ENCODE data around the gene MPND. TPM values are rescaled to one million over a fixed set of nuclear protein-coding genes. Genes with fewer than 3 reads are reported as not detected.

MPND gene
- total and polyA plus RNA-seq, 2 of the 13 experiments (the other 11 are each of a cell fraction or from before 2014, with no cell fraction given): 10.8 to 15.8 TPM

DNA sequence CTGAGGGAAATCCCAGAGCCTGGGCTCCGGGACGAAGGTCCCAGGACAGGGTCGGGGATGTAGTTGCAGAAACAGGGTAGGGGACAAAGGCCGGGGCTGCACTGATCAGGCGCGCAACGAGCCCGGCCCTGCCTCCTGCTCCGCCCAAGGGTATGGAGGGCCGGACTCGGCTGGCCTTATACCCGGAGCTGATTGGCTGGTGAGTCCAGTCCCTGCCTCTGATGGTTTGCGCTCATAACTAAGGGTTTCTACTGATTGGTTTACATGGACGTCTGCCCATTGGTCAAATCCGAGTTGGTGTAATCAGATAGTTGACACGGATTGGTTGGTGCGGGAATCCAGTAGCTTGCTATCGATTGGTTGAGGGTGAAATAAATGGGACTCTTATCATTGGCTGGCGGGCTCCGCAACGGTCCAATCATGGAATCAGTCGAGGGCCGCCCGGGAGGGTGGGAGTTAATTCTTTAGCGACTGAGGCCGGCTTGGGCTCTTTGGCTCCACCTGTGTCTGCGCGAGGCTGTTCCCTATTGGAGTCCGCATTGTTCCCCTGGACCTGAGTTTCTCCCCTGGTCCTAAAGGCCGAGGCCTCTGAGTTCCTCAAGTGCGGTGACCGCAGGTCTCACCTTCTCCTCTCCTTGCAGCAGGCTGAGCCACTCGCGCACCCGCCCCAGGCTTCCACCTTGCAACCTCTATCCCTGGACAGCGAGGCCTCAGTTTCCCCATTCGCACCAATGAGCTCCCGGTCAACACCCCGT, 570 bp upstream of the MPND start (continued):
- TF ChIP-seq ZBTB21 (CRISPR knock-in tag; IDR thresholded peaks at IDR 0.05) (no peak), ZNF563 (CRISPR knock-in tag; IDR thresholded peaks at IDR 0.05) (no peak; the same call in 1 of the 2 replicates), SRSF4 (IDR thresholded peaks at IDR 0.05; ENCODE audit: low read depth, low read length, poor library complexity, severe bottlenecking) (no peak), ZNF235 (CRISPR knock-in tag; IDR thresholded peaks at IDR 0.05; ENCODE audit: borderline replicate concordance) (no peak), SIN3B (IDR thresholded peaks at IDR 0.05; ENCODE audit: low read length) (no peak), CBX5 (CRISPR knock-in tag; IDR thresholded peaks at IDR 0.05; ENCODE audit: borderline replicate concordance) (no peak), SIX1 (CRISPR knock-in tag; IDR thresholded peaks at IDR 0.05; ENCODE audit: borderline replicate concordance) (no peak), KDM4B (CRISPR knock-in tag; IDR thresholded peaks at IDR 0.05) (0 out of 2 replicates have a peak, but pooled peaks have one; percentile 26), ETV5 (CRISPR knock-in tag; IDR thresholded peaks at IDR 0.05; ENCODE audit: borderline replicate concordance) (peak; percentile 48; the same call in 1 of the 2 replicates), MTF1 (CRISPR knock-in tag; IDR thresholded peaks at IDR 0.05) (no peak), ASH2L (IDR thresholded peaks at IDR 0.05; ENCODE audit: insufficient read length, low read depth, low read length) (no peak), YY1 (IDR thresholded peaks at IDR 0.05; ENCODE audit: insufficient read depth, insufficient replicate concordance, low read depth, low read length) (peak; percentile 37), RXRA (CRISPR knock-in tag; IDR thresholded peaks at IDR 0.05) (peak; percentile 81), ZNF468 (CRISPR knock-in tag; IDR thresholded peaks at IDR 0.05) (no peak), ZNF446 (CRISPR knock-in tag; IDR thresholded peaks at IDR 0.05) (no peak), ZNF101 (CRISPR knock-in tag; IDR thresholded peaks at IDR 0.05; ENCODE audit: borderline replicate concordance, low read depth) (no peak), JUND (CRISPR knock-in tag; IDR thresholded peaks at IDR 0.05) (0 out of 2 replicates have a peak, but pooled peaks have one; percentile 20), SRSF9 (IDR thresholded peaks at IDR 0.05; ENCODE audit: borderline replicate concordance, insufficient read depth, low read depth, low read length, poor library complexity, severe bottlenecking) (no peak), SRSF1 (optimal IDR thresholded peaks at IDR 0.05; ENCODE audit: low read depth, low read length) (peak; percentile 59)
- TF ChIP-seq, protein P1, sequence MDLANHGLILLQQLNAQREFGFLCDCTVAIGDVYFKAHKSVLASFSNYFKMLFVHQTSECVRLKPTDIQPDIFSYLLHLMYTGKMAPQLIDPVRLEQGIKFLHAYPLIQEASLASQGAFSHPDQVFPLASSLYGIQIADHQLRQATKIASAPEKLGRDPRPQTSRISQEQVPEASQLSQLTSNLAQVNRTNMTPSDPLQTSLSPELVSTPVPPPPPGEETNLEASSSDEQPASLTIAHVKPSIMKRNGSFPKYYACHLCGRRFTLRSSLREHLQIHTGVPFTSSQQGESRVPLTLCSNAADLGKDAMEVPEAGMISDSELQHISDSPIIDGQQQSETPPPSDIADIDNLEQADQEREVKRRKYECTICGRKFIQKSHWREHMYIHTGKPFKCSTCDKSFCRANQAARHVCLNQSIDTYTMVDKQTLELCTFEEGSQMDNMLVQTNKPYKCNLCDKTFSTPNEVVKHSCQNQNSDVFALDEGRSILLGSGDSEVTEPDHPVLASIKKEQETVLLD (CRISPR knock-in tag; IDR thresholded peaks at IDR 0.05; ENCODE audit: low read depth): 0 out of 2 replicates have a peak, but pooled peaks have one; percentile 32
- TF ChIP-seq, protein P2, sequence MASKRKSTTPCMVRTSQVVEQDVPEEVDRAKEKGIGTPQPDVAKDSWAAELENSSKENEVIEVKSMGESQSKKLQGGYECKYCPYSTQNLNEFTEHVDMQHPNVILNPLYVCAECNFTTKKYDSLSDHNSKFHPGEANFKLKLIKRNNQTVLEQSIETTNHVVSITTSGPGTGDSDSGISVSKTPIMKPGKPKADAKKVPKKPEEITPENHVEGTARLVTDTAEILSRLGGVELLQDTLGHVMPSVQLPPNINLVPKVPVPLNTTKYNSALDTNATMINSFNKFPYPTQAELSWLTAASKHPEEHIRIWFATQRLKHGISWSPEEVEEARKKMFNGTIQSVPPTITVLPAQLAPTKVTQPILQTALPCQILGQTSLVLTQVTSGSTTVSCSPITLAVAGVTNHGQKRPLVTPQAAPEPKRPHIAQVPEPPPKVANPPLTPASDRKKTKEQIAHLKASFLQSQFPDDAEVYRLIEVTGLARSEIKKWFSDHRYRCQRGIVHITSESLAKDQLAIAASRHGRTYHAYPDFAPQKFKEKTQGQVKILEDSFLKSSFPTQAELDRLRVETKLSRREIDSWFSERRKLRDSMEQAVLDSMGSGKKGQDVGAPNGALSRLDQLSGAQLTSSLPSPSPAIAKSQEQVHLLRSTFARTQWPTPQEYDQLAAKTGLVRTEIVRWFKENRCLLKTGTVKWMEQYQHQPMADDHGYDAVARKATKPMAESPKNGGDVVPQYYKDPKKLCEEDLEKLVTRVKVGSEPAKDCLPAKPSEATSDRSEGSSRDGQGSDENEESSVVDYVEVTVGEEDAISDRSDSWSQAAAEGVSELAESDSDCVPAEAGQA (IDR thresholded peaks at IDR 0.05; ENCODE audit: low read depth): no peak
- TF ChIP-seq, protein P2 (CRISPR knock-in tag; IDR thresholded peaks at IDR 0.05; ENCODE audit: borderline replicate concordance): no peak; the same call in 1 of the 2 replicates
- TF ChIP-seq, protein P3, sequence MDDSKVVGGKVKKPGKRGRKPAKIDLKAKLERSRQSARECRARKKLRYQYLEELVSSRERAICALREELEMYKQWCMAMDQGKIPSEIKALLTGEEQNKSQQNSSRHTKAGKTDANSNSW (CRISPR knock-in tag; IDR thresholded peaks at IDR 0.05; ENCODE audit: borderline replicate concordance): no peak

All from HepG2 (cell line).